ENCODE data around the gene RBMS3.

GRCh38 chr3:29258161-29258560 lies 22.7 kb upstream of the RBMS3 start:
- TF ChIP-seq CTCF (IDR thresholded peaks at IDR 0.05) (no peak), POLR2A (IDR thresholded peaks at IDR 0.05) (no peak)

Measured in vagina (tissue), 2 donors.